Glutamatergic neuron (in vitro differentiated cells): Measurements from ENCODE around the gene MED16. TPM values are rescaled to one million over a fixed set of nuclear protein-coding genes. Genes with fewer than 3 reads are reported as not detected.
A peak's percentile ranks its signal among the peaks of the same experiment; 100 is the strongest.
"Not testable (repeated sequence)": the region's sequence is repeated elsewhere in the genome, so short reads cannot be mapped to it uniquely, and the experiment has no call there.

Source experiments
- DNase-seq: peaks from one replicate; pipeline ENCODE4 v3.0.0; 2022
- H3K27ac Mint-ChIP-seq: one replicate; pipeline ENCODE4 v1.8.0; 2020; ENCODE audit warnings: mild to moderate bottlenecking, mixed read lengths, inconsistent platforms; ENCODE audit not compliant: unreplicated experiment
- H3K27me3 Mint-ChIP-seq: one replicate; pipeline ENCODE4 v1.8.0; 2020; ENCODE audit warnings: mild to moderate bottlenecking, moderate library complexity, mixed read lengths, inconsistent platforms; ENCODE audit not compliant: unreplicated experiment
- H3K36me3 Mint-ChIP-seq: one replicate; pipeline ENCODE4 v1.8.0; 2020; ENCODE audit warnings: mild to moderate bottlenecking, mixed read lengths, inconsistent platforms; ENCODE audit not compliant: unreplicated experiment
- H3K4me1 Mint-ChIP-seq: one replicate; pipeline ENCODE4 v1.8.0; 2020; ENCODE audit warnings: mild to moderate bottlenecking, low read depth, mixed read lengths, inconsistent platforms; ENCODE audit not compliant: unreplicated experiment
- H3K4me3 Mint-ChIP-seq: one replicate; pipeline ENCODE4 v1.8.0; 2020; ENCODE audit warnings: mild to moderate bottlenecking, mixed read lengths, inconsistent platforms; ENCODE audit not compliant: unreplicated experiment
- H3K9me3 Mint-ChIP-seq: one replicate; pipeline ENCODE4 v1.8.0; 2020; ENCODE audit warnings: mild to moderate bottlenecking, moderate library complexity, mixed read lengths, inconsistent platforms; ENCODE audit not compliant: unreplicated experiment
- total RNA-seq: library from RNA; stranded (reverse); fragmentation: NEBNext Ultra II Directional; extraction: Animal tissue kit (Norgen Biotek cat#: 25700); gene quantifications from one replicate; pipeline ENCODE4 v1.2.1, GENCODE V29; 2021; ENCODE audit not compliant: unreplicated experiment
- TF ChIP-seq, protein P1 (sequence below): fragments of 200-600 bp; sonication (generic); IDR thresholded peaks from one replicate; pipeline ENCODE4 v1.5.0; 2021; ENCODE audit not compliant: partially characterized antibody, unreplicated experiment

MED16 gene
- total RNA-seq, 1 donor from 2014 or later: 65.0 TPM

DNA sequence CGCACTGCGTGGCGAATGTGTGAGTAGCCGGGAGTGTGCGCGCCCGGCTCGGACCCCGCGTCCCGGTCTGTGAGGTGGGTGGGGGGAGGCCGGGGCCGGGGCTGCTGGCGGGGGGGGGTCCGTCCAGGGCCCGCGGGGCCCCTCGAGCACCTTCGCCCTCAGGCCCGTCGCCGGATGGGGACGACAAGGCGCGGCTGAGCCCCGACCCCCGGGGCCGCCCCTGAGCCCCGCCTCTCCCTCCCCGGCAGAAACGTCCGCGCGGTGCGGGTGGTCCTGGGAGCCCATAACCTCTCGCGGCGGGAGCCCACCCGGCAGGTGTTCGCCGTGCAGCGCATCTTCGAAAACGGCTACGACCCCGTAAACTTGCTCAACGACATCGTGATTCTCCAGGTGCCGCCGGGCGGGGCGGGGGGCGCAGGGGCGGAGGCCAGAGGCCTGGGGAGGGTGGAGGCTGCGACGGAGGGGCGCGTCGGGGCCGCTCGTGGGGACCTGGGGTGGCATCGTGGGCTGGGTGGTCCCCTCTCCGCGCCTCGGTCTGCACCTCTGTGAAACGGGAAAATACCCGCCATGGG is 39.9 kb downstream of the MED16 start:
- no peak overlapping the region for H3K27ac Mint-ChIP-seq
- H3K9me3 Mint-ChIP-seq: peaks cover 4% of the 10 kb centered on the region
- H3K27me3 Mint-ChIP-seq: no peaks in the 10 kb centered on the region
- no peak for DNase-seq
- no peaks in the 10 kb centered on the region for H3K36me3 Mint-ChIP-seq
- TF ChIP-seq, protein P1, sequence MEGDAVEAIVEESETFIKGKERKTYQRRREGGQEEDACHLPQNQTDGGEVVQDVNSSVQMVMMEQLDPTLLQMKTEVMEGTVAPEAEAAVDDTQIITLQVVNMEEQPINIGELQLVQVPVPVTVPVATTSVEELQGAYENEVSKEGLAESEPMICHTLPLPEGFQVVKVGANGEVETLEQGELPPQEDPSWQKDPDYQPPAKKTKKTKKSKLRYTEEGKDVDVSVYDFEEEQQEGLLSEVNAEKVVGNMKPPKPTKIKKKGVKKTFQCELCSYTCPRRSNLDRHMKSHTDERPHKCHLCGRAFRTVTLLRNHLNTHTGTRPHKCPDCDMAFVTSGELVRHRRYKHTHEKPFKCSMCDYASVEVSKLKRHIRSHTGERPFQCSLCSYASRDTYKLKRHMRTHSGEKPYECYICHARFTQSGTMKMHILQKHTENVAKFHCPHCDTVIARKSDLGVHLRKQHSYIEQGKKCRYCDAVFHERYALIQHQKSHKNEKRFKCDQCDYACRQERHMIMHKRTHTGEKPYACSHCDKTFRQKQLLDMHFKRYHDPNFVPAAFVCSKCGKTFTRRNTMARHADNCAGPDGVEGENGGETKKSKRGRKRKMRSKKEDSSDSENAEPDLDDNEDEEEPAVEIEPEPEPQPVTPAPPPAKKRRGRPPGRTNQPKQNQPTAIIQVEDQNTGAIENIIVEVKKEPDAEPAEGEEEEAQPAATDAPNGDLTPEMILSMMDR: no peak
- H3K4me1 Mint-ChIP-seq: no peaks in the 10 kb centered on the region
- no peak overlapping the region for H3K4me3 Mint-ChIP-seq

- H3K4me3 Mint-ChIP-seq: no peak within 1 kb of the TSS
These were observed 40.6 kb downstream of the MED16 start, which contains the start of gene ELANE for GRCh38 chr19:852136-853013. Gene ELANE, plus strand, starts transcription at chr19:852303. Its CDS starts 26 bp downstream, at chr19:852329.

GRCh38 chr19:850979-851335 is 42.0 kb downstream of the MED16 start:
- Mint-ChIP-seq H3K36me3 (no peaks in the 10 kb centered on the region), H3K9me3 (peaks cover 2% of the 10 kb centered on the region), H3K27me3 (no peaks in the 10 kb centered on the region), H3K27ac (no peak overlapping the region), H3K4me3 (no peak overlapping the region), H3K4me1 (no peaks in the 10 kb centered on the region)
- TF ChIP-seq, protein P1: no peak
- DNase-seq: no peak

More at GRCh38 chr19:852136-853013, 40.6 kb downstream of the MED16 start, which contains the start of gene ELANE:
- Mint-ChIP-seq H3K9me3 (peaks cover 2% of the 10 kb centered on the region), H3K27ac (no peak within 1 kb of the TSS), H3K27me3 (no peaks in the 10 kb centered on the region), H3K4me1 (no peaks in the 10 kb centered on the region), H3K36me3 (no peaks in the 10 kb centered on the region)
- DNase-seq: no peak
- TF ChIP-seq, protein P1: no peak

DNA sequence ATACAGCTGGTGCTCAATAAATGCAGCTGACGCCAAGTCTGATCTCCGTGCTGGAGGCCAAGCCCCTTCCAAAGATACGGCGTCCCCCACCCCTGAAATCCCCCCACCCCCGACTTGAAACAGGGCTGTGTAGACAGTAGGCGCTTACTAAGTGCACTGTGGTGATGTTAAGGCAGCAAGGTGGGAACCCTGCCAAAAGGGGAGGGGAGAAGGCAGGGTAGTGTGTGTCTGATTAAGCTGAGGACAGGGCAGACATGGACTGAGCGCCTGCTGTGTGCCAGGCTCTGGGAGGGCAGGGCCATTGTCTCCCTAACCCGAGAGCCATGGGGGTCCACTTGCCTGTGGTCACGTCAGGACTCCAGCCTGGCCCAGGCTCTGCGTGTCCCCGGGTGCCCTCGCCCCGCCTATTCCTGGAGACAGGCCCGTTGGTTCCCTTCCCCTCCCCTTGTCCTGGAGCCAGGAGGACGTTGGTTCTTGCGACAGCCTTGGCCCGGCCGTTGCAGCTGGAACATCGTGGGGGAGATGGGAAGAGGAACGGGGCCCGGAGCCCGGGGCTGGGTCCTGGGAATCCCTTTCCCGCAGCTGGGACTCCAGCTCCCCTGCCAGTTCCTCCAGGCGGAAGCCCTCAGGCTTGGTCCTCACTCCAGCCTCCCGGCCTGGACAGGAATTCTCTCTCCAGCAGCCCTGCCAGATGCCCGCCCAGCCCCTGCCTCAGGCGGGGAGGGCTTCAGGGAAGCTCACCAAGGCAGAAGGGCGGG is 42.6 kb downstream of the MED16 start:
- peak; percentile 69 for DNase-seq
- TF ChIP-seq, protein P1: no peak
- H3K36me3 Mint-ChIP-seq: no peaks in the 10 kb centered on the region
- peaks cover 2% of the 10 kb centered on the region for H3K9me3 Mint-ChIP-seq
- H3K4me3 Mint-ChIP-seq: no peak overlapping the region
- no peak overlapping the region for H3K27ac Mint-ChIP-seq
- H3K27me3 Mint-ChIP-seq: peaks cover 4% of the 10 kb centered on the region
- H3K4me1 Mint-ChIP-seq: no peaks in the 10 kb centered on the region

GRCh38 chr19:849195-849594 is 43.8 kb downstream of the MED16 start:
- not testable (repeated sequence) for H3K36me3 Mint-ChIP-seq, H3K27me3 Mint-ChIP-seq, H3K4me1 Mint-ChIP-seq, DNase-seq, H3K4me3 Mint-ChIP-seq, H3K9me3 Mint-ChIP-seq, H3K27ac Mint-ChIP-seq
